SW480 (cell line): Measurements from ENCODE around the gene ARHGAP1.

ENCODE experiments used
- DNase-seq: peaks from one replicate; pipeline ENCODE4 v3.0.0-alpha.2; 2016; ENCODE audit warnings: low spot score

The ARHGAP1 gene

DNA sequence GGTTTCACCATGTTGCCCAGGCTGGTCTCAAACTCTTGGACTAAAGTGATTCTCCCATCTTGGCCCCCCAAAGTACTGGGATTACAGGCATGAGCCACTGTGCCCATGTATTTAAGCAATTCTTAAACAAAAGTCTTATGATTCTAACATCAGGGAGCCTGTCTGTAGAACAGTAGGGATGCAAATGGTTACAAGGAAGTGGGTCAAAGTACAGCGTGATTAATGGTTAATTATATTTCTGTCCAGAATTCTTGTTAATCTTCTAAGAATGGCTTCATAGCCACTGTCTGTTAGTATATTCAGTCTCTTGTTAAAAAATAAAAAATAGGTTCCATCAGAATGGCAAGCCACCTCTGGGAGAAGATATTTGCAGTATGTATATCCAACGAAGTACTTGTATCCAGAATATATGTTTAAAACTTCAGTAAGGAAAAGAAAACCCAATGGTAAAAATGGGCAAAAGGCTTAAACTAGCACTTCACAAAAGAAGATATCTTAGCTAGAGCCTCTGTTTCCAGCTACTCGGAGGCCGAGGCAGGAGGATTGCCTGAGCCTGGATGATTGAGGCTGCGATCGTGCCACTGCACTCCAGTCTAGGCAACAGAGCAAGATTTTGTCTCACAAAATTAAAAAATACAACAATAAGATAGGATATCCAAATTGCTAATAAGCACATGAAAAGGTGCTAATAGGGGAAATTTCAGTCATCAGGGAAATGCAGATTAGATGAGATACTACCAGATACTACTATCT lies 60.2 kb downstream of the ARHGAP1 start:
- no peak for DNase-seq

DNA sequence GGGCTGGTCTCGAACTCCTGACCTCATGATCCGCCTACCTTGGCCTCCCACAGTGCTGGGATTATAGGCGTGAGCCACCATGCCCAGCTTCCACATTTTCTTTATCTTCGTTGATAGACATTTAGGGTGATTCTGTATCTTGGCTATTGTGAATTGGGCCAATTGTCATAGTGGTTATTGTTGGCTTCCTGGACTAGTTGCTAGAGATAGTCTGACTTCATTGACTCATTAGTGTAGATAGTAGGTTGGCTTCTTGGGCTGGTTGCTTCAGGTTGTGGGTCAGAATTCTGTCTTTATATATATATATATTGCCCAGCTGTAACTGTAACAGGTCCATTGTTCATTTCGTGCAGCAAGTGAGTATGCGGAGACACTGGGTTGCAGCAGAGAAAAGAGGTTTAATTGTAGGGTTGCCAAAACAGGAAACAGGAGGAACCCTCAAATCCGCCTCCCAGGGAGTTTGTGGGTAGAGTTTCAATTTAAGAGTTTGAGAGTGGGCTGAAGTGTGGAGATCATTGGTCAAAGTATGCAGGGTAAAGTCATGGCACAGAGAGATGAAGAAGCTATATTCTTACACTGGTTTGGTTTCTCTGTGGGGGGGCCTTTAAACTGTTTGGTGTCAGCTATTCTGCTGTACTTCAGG lies 61.1 kb downstream of the ARHGAP1 start:
- DNase-seq: no peak

DNA sequence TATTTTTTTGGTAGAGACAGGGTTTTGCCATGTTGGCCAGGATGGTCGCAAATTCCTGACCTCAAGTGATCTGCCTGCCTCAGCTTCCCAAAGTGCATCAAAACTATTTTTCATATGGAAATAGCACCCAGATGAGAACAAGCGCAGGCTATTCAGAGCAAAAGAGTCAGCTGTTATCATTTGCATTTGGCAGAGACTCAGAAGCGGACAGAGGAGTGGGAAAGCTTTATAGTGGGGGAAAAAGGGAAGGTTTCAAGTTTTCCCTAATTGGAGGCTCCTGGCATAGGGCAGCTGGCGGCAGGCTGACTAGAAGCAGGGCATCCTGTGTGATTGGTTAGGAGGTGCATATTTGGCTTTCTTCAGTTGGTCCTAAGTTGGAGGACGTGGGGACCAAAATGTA lies 62.9 kb downstream of the ARHGAP1 start:
- no peak for DNase-seq

DNA sequence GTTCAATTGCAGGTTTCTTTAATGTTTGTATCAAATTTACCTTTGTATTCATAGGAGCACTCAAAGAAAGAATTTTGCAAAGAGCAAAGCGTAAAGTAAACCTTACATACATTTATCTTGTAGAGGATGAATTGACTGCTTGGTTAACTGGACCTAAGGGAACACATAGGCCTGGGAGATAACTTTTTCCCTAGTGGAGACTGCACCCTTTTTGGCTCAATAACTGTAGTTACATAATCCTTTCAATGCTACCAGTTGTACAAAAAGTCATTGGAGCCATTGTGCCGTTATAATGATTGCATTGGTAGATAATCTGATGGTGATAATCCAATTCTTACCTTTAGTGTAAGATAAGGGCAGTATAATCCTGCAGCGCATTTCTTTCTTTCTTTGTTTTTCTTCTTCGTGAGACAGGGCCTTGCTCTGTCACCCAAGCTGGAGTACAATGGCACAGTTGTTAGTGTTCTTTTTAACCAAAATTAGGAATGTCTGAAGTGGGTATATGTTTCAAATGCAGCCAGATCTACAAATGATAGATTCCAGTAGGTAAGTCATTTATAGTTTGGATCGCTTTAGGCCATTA lies 64.8 kb downstream of the ARHGAP1 start:
- DNase-seq: no peak

DNA sequence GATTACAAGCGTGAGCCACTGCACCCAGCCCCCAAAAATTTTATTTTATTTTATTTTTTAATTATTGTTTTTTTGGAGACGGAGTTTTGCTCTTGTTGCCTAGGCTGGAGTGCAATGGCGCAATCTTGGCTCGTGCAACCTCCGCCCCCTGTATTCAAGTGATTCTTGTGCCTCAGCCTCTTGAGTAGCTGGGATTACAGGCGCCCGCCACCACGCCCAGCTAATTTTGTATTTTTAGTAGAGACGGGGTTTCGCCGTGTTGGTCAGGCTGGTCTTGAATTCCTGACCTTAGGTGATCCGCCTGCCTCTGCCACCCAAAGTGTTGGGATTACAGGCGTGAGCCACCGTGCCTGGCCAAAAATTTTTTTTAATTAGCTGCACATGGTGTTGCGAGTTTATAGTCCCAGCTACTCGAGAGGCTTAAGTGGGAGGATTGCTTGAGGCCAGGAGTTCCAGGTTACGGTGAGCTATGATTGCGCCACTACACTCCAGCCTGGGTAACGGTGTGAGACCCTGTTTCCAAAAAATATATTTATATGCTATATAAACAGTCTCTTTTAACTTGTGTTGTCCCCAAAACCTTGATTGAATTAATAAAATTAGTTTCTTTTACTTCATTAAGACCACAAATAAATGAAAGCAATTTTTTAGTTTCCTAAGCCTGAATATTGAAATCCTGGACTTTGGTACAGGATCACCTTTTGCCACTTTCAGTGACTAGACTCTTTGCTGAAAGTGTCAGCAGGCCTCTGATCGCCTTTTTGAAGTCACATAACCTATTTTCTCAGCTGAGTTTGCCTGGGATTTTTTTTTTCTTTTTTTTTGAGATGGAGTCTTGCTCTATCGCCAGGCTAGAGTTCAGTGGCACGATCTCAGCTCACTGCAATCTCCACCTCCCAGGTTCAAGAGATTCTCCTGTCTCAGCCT lies 66.9 kb downstream of the ARHGAP1 start:
- DNase-seq: no peak

DNA sequence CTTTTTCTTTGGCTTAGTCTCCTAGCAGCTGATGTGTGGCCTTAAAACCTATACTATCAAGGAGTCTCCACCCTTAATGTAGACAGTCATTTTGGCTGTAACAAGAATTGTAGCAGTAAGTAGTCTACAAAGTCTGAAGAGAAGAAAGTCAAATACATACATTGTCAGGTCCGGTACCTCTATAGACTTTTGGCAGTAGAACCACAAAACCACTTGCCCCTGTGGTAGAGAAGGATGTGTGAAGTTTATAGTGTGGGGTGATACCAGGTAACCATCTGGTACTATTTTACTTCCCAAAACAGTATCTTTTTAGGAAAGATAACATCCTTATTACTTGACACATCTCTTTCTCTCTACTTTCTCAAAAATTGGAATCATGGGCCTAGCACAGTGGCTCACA lies 67.9 kb downstream of the ARHGAP1 start:
- DNase-seq: no peak

DNA sequence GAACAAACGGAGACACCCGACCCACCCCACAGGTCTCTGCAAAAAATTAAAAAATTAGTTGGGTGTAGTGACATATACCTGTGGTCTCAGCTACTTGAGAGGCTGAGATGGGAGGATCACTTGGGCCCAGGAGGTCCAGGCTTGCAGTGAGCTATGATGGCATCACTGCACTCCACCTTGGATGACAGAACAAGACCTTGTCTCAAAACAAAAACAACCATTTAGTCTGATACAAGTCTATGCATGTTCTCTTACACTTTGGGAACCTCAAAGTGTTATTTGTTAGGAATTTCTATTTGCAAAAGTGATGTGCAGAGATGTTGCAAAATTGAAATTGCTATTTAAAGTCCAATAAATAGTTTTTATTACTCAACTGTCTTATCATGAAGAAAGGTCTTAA lies 68.7 kb downstream of the ARHGAP1 start:
- DNase-seq: no peak

DNA sequence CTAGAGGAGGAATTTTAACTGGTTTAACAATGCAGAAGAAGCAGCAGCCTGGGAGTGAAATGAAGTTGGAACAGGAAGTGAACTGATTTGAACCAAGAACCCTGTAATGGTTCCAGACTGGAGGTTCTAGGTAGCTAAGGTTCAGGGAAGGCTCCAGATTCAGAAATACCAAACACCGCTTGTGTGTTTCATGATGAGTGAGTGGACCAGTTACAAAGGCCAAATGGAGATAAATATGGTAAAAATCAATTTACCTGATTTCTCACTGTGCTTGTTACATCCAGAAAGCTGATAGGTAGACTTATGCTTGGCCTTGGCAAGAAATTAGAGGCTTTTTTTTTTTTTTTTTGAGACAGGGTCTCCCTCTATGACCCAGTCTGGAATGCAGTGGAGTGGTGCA lies 70.2 kb downstream of the ARHGAP1 start:
- DNase-seq: no peak

DNA sequence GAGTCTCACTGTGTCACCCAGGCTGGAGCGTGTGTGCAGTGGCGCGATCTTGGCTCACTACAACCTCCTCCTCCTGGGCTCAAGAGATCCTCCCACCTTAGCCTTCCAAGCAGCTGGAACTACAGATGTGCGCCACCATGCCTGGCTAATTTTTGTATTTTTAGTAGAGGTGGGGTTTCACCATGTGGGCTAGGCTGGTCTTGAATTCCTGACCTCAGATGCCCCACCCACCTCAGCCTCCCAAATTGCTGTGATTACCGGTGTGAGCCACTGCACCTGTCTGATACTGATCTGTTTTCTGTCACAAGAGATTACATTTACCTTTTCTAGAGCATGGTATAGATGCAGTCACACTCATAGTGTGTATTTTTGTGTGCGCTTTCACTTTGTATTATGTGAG lies 71.5 kb downstream of the ARHGAP1 start:
- no peak for DNase-seq
